NCI-H1694 treated with DMSO at 0.1 percent for 48 hours (cell line): ENCODE measurements around the gene DUSP19.

ENCODE experiments used
- DNase-seq: peaks from one replicate; lab custom pipeline; 2025; lab: John Stamatoyannopoulos, UW

Gene DUSP19

DNA sequence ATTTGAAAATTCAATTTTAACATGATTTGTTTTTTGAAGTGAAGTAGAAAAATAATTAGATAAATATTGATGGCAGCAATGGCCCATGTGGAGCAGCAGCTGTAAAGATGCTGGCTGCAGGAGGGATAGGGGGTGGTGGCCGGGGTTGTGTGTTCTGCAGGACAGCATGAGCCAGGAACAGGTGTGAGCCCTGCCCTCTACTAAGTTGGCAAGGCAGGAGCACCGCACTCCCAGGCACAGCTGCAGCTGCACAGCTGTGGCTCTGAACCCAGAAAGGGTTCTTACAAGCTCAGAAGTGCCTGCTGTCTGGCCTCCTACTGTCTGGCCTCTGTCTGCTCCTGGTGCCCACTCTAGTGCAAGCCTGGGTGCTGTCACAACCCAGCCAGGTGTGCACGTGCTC, 10.0 kb upstream of the DUSP19 start:
- no peak for DNase-seq

DNA sequence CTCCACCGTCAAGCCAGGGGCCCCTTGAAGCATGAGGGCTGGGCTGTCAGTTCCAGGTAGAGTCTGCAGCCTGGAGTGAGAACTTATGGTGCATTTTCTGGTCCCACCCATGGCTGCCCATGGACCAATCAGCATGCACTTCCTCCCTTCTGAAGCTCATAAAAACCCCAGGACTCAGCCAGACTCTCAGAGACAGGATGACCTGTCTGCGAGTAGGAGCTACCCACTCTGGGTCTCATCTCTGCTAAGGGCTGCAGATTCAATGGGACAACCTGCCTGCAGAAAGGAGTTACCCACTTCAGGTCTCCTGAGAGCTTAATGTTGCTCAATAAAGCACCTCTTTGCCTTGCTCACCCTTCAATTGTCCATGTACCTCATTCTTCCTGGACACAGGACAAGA, 9.4 kb upstream of the DUSP19 start:
- DNase-seq: no peak

DNA sequence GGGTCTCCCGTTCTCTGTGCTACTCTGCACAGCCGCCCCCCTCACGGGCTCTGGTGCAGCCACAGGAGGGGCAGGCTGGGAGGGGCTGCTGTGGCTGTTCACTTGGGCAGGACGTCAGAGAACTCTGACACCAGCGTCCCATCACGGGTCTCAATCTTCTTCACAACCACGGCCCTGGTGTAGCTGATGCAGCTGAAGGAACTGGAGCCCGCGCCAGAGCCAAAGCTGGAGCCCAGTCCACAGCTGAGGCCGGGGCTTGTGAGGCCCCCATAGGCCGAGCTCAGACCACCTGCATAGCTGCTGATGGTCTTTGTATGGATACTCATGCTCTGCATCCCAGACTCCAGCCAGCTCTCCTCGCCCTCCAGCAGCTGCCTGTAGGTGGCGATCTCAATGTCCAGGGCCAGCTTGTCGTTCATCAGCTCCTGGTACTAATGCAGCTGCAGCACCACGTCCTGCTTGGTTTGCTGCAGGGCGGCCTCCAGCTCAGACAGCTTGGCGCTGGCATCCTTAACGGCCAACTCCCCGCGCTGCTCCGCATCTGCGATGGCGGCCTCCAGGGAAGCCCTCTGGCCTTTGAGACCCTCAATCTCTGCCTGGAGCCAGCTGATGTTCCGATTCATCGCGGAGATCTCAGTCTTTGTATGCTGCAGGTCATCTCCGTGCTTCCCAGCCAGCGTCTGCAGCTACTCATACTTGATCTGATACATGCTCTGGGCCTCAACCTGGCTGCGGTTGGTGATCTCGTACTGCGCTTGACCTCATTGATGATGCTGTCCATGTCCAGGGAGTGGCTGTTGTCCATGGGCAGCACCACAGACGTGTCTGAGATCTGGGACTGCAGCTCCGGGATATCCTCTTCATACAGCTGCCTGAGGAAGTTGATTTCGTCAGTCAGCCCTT, 7.4 kb upstream of the DUSP19 start:
- no peak for DNase-seq

DNA sequence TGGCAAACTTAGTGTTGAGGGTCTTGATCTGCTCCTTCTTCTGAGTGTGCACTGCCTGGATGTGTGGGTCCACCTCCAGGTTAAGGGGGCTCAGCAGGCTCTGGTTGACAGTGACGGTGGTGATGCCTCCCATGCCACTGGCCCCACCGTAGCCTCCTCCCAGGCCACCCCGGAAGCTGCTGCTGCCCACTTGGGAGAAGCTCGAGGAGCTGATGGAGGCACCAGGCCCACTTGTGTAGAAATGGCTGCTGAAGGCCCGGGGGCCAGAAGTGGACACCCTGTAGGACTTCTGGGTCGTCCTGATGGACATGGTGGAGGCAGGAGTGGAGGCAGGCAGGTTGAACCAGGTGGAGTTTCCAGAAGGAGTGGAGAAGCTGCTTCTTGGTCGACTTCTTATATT, 6.4 kb upstream of the DUSP19 start:
- no peak for DNase-seq

DNA sequence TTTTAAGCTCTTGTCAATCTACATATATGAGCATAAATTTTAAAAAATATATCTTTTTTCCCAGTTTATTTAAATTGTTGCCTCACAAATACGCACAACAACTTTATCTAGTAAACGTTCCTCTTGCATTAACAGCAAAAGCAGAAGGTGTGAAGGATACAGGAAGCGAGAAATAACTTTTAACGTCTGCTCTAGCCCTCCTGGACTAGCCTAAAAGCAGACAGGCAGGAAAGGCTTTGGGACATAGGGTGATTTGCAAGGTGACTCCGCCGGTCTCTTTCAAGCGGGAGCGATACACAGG, 434 bp upstream of the DUSP19 start:
- no peak for DNase-seq

DNA sequence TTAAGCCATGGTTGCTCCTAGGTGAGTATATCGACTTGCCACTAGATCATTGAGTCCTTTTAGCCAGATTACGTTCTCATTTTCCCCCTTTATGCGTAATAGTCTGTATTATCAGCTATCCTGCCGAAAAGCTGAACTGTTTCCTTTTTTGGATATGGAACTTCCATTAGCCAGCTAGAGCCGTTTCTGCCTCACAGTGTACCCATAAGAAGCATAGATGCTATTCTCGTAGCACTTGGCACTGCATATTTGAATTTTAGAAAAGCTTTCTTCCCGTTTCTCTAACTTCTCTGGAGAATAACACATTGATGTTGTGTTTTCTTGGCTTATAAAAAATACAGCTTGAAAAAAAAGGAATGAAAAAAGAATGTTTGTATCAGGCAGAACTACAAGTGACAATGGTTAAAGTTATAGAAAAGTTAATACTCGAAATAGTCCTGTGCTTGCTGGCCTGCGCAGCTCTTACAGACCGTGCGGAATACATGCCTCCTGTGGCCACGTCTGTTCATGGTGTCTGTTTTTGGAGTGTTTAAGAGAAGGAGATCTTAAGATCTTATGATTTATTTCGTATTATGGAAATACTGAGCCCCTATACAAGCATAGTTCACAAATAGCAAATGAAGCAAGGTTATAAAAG, 710 bp downstream of the DUSP19 start:
- DNase-seq: peak; percentile 65

DNA sequence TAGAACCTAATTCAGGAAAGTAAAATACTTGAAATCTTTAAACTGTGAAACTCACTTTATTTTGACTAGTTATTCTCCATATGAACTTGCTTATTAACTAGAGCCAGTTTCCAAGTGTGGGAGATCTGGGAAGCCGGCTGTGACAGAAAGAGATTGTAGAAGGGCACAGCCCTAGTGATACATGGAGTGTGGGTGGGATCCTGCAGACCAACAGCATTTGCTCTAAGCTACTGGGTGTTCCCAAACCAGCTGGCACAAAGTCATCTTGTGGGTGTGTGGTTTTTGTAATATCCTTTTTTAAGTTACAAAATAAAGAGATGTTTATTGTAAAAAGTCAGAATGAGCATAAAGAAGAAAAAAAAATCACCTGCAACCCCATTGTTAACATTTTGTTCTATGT, 3.4 kb downstream of the DUSP19 start:
- no peak for DNase-seq

DNA sequence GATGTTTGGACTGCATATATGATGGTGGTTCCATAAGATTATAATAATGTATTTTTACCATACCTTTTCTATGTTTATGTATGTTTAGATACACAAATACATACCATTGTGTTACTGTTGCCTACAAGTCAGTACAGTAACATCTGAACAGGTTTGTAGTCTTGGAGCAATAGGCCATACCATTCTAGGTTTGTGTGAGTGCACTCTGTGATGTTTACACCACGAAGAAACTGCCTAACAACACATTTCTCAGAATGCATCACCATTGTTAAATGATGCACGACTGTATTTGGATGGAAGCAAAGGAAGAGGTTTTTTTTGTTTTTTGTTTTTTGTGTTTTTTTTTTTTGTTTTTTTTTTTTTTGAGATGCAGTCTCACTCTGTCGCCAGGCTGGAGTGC, 9.5 kb downstream of the DUSP19 start:
- no peak for DNase-seq

DNA sequence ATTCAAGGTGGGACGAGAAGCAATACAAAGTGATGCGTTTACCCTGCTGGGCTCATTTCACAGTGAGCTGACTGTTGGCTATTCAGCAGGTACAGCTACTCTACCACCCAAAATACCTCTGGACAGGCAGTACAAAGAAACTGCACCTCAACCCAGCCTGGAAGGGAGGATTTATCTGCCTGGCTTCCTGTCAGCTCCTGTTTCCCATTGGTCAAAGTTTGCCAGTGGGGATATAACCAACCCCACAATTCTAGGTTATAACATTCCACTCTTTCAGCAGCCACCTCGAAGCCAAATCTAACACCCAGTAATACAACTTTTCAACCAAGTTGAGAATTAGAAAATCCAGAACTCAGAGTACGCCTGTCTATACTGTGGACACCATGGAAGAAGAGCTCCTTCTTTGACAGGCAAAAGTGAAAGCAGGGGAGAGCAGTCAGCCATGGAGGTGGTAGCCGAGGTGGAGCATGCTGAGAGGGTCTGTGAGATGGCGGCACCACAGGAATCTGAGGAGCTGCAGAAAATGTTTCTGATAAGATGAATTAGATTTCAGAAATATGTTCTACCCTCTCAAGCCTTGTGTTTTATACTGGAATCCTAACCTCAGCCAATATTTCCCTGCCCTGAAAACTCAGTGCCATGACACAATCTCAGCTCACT, 10.8 kb downstream of the DUSP19 start:
- no peak for DNase-seq

DNA sequence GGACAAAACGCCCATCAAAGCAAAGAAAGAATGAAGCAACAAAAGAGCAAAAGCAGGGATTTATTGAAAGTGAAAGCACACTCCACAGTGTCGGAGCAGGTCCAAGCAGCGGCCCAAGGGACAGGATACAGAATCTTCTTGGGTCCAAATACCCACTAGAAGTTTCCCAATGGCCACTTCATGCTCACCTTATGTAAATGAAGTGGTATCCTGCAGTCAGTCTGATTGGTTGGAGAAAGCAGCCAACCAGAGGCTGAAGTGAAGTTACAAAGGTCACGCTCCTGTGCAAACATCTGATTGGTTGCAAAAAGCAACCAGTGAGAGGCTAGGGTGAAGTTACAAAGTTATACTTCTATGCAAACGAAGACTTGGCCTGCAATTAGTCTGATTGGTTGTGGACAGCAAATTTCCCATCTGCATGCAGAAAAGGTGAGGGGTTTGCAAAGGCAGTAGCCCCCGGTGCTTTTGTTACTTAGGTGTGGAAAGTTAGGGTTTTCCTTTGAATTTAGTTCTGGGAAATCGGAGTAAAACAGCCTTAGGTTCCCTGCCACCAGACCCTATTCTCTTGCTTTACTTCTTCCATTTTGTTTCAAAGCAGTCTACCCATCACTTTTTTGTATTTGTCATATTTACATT, 12.9 kb downstream of the DUSP19 start:
- DNase-seq: no peak

DNA sequence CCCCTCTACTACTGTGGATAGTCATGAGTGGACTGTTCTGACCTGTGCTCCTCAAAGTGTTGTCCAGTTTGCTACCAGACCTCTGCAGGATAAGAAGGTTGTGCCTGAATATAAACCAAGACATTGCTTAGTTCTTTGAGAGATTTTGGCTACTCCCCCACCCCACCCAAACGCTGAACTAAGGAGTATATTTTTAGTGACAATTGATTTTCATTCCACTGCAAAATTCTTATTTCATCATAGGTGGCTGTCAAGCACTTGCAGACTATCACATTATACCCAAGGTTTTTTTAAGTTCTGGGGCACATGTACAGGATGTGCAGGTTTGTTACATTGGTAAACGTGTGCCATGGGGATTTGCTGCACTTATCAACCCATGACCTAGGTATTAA, 13.4 kb downstream of the DUSP19 start:
- DNase-seq: no peak

DNA sequence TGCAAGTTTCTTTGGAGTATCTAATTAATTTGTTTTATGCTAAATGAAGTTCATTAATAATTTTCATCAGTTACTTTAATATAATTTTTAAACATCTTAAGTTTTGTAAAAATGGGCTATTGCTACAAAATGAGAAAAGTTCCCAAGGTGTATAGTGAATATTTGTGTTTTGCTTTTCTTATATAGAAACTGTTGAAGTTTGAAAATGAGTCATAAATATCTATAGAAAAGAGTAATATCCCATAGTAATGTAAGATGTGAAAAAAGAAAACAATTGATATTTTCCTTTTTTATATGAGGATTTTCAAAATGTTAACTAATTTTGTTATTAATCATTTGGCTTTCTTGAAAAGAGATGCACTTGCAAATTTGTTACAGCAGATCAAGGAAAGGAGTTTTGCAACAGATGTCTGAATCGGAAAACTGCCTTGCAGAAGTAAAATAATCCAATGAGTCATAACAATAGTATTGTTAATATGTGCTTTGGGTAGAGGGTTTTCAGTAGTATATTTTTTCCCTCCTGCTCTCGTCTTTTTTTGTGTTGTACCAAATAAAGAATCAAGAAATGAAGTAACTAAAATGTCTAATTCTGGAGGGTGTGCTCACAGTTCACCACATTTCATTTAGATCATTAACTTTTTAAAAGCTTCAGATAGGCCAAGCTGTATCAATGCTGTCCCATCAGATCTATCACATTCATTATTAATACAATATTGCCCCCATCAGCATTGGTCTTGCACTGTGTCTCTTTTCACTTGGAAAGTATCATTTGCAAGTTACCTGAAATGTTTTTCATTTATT, 15.5 kb downstream of the DUSP19 start:
- no peak for DNase-seq

DNA sequence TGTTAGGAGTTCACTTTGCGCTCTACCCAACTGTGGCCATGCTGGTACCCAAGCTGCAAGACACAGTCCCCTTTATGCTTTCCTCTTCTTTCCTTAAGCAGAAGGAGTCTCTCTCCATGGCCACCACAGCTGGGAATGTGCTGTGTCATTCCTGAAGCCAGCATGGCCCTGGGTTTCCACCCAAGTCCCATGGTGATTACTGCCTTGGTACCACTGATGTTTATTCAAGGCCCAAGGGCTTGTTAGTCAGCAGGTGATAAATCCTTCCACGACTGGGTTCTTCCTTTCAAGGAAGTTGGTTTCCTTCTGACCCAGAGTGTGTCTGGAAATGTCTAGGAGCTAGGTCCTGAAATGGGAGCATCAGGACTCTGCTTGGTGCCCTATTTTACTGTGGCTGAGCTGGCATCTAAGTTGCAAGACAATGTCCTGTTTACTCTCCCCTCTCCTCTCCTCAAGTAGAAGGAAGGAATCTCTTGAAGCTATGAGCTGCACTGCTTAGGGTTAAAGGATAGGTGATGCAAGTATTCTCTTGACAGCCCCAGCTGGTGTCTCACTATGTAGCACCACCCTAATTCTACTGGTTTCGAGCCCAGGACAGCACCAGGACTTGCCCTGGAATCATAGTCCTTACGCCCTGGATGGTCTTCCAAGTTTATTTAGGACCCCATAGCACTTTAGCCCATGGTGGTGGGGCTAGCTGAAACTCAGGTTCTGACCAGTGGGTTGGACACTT, 27.0 kb downstream of the DUSP19 start:
- DNase-seq: no peak

DNA sequence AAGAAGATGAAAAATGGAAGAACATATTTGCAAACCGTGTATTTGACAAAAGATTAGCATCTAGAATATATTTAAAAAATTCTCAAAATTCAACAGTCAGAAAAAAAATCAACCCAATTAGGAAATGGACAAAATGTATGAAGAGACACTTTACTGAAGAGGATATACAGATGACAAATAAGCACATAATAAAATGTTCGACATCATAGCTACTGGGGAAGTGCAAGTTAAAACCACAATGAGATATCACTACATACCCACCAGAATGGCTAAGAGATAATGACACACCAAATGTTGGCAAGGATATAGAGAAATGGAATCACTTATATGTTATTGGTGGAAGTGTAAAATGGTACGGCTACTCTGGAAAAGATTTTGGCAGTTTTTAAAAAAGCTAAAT, 34.0 kb downstream of the DUSP19 start:
- no peak for DNase-seq

DNA sequence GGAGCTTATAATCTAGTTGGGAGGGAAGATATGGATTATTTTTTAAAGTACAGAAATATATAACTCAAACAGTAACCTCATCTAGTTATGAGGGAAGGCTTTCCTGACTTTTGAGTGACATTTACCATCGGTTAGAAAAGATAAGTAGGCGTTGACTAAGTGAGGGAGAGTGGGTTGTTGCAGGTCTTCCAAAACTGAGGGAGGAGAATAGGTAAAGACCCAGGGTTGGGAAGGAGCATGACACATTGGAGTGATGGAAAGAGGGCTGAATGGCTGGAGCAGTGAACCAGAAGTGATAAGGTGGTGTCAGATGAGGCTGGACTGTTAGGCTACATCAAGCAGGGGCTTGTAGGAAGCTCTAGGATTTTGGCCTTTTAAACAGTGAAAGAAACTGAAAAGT, 35.1 kb downstream of the DUSP19 start:
- DNase-seq: no peak

DNA sequence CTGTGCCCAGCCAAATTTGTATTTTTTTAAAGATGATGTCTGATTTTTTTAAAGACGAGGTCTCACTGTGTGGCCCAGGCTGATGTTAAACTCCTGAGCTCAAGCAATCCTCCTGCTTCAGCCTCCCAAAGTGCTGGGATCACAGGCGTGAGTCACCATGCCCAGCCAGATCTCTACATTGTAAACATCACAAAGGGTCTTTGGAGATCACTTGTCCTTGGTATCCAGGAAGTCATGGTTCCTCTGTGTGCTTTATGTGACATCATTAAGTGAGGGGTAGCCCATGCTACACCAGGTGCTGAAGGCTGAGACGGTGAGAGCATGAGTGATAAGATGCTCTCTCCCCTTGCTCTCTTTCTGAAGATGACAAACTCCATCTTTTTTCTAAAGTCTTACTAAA, 38.7 kb downstream of the DUSP19 start:
- no peak for DNase-seq

DNA sequence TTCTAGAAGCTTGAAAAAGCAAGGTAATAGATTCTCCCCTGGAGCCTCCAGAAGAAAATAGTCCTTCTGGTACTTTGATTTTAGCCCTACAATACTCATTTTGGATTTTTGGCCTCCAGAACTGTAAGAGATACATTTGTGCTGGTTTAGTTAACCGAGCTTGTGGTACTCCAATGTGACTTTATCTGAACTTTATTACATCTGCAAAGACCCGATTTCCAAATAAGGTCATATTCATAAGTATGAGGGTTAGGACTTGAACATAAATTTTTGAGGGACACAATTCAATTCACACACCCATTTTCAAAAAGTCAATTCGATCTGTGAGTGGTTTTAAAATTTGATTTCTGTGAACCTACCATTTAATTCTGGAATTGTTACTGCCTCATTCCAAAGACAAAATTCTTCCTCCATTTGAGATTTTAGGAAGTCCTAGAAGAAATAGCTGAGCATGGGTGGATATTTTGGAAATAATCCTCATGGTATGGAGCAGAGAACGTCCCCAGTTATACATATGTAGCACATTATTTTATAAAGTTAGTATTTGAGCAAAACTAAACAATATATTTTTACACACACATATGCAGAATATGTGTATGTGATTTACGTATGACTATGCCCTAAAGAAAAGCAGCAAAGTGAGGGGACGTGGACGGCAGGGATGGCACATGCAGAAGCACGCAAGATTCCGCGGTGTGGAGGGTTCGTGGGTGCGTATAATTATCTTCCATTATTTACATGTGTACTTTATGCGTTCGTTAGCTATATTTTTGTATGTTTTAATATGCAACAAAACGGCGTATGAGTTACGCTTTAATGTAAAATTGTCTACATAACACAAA, 44.8 kb downstream of the DUSP19 start:
- no peak for DNase-seq

DNA sequence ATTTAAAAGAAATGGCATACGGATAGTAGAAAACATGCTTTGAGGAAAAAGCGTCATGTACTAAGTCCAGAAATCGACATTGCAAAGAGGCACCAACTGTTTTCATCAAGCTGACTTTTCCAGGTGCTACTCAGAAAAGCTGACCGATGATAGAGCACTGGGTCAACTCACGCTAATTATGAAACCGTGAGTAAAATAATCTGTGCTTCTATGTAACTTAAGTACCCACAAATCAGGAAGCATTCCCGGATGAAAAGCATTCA, 45.3 kb downstream of the DUSP19 start:
- no peak for DNase-seq

DNA sequence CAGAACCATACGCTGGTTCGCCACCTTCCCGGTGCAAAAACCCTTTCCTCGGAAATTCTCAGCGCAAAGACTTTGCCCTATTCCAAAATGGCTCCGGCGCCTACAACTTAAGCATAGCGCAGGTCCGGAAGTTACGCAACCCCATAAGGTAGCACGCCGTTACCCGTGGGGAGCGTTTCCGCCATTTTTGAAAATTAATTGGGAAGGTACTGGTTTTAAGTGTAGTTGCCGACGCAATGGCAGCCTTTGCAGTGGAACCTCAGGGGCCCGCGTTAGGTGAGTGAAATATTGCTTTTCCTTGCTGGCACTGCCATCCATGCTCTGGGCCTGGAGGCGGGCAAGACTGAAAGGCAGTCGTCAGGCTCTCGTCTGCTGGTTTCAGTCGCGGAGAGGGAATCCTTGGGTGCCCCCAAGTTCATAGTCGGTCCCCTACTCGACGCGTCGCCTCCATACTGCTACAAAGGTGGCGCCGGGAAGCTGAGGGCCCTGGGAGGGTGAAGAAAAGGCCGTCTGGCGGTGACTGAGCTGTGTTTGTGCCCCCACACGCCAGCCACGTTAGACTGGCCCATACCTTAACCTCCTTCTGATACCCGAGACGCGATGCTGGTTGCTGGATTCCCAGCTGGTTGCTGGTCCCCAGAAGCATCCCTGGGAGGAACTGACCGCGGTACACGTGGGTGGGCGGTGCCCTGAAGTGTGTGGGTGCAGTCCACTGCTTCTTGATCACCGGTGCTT, 45.8 kb downstream of the DUSP19 start, which contains the start of gene NUP35:
Gene NUP35 (plus strand): TSS at position 222 of the 735 bp plus-strand sequence. CDS start 15 bp downstream, at position 237.
- DNase-seq: peak; percentile 96

DNA sequence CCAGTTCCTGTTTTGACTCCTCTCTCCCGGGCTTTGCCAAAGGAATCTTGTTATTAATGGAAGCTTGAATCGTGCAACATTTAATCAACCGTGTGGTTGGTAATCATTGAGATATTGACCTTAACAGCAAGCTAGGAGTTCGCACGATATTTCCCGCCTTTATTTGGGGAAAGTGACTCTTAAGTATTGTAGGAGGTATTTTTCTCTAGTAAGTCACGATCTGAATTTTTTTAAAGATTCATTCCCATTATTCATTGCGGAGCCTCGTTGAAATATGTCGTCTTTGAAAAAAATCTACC, 46.4 kb downstream of the DUSP19 start:
- no peak for DNase-seq
